HEK293T (cell line): Measurements from ENCODE around the gene SAA2.

Experiments
- CTCF ChIA-PET: fragments of 350-600 bp; formaldehyde crosslinking; extraction: SDS; loops from one replicate; lab custom pipeline; 2021; ENCODE audit warnings: antibody characterized with exemption, inconsistent platforms; lab: Yijun Ruan, JAX
- POLR2A ChIA-PET: fragments of 350-600 bp; formaldehyde crosslinking; extraction: SDS; loops from one replicate; lab custom pipeline; 2020; ENCODE audit warnings: antibody characterized with exemption, inconsistent platforms; lab: Yijun Ruan, JAX
- DNase-seq: peaks from one replicate; pipeline ENCODE4 v3.0.0; 2012; ENCODE audit warnings: mixed read lengths; ENCODE audit errors: extremely low spot score
- ARNT ChIP-seq: fragments of 450-650 bp; IDR thresholded peaks from 2 replicates; pipeline ENCODE4 v1.6.1; 2017; ENCODE audit warnings: mild to moderate bottlenecking
- BHLHE40 ChIP-seq: fragments of 450-650 bp; IDR thresholded peaks from 2 replicates; pipeline ENCODE4 v1.6.1; 2016; ENCODE audit warnings: mild to moderate bottlenecking, moderate library complexity, borderline replicate concordance
- CTBP1 ChIP-seq: fragments of 450-650 bp; IDR thresholded peaks from 2 replicates; pipeline ENCODE4 v1.6.1; 2016; ENCODE audit warnings: borderline replicate concordance
- ELF4 ChIP-seq: fragments of 450-650 bp; IDR thresholded peaks from 2 replicates; pipeline ENCODE4 v1.6.1; 2017; ENCODE audit warnings: antibody characterized with exemption
- FOXA1 ChIP-seq: fragments of 450-650 bp; IDR thresholded peaks from 2 replicates; pipeline ENCODE4 v1.6.1; 2016; ENCODE audit warnings: mild to moderate bottlenecking
- FOXK2 ChIP-seq: fragments of 450-650 bp; IDR thresholded peaks from 2 replicates; pipeline ENCODE4 v1.6.1; 2016; ENCODE audit warnings: mild to moderate bottlenecking
- FOXM1 ChIP-seq: fragments of 450-650 bp; IDR thresholded peaks from 2 replicates; pipeline ENCODE4 v1.6.1; 2017; ENCODE audit warnings: mild to moderate bottlenecking, borderline replicate concordance
- HDGF ChIP-seq: fragments of 450-650 bp; IDR thresholded peaks from 2 replicates; pipeline ENCODE4 v1.6.1; 2017; ENCODE audit warnings: antibody characterized with exemption, borderline replicate concordance
- L3MBTL2 ChIP-seq: fragments of 450-650 bp; conservative IDR thresholded peaks from 2 replicates; pipeline ENCODE4 v1.6.1; 2016; ENCODE audit warnings: mild to moderate bottlenecking
- LEF1 ChIP-seq: fragments of 450-650 bp; IDR thresholded peaks from 2 replicates; pipeline ENCODE4 v1.6.1; 2017; ENCODE audit warnings: mild to moderate bottlenecking, borderline replicate concordance
- NFRKB ChIP-seq: fragments of 450-650 bp; IDR thresholded peaks from 2 replicates; pipeline ENCODE4 v1.6.1; 2016; ENCODE audit warnings: mild to moderate bottlenecking, moderate library complexity
- PKNOX1 ChIP-seq: fragments of 450-650 bp; IDR thresholded peaks from 2 replicates; pipeline ENCODE4 v1.6.1; 2016
- SP1 ChIP-seq: fragments of 450-650 bp; IDR thresholded peaks from 2 replicates; pipeline ENCODE4 v1.6.1; 2017
- SUZ12 ChIP-seq: fragments of 450-650 bp; IDR thresholded peaks from 2 replicates; pipeline ENCODE4 v1.6.1; 2016; ENCODE audit warnings: mild to moderate bottlenecking
- TARDBP ChIP-seq: fragments of 450-650 bp; IDR thresholded peaks from 2 replicates; pipeline ENCODE4 v1.6.1; 2016
- ZNF384 ChIP-seq: fragments of 450-650 bp; IDR thresholded peaks from 2 replicates; pipeline ENCODE4 v1.6.1; 2016

Gene SAA2

GRCh38 chr11:18223591-18224387, 24.7 kb downstream of the SAA2 start:
- no peak for DNase-seq
- TF ChIP-seq PKNOX1 = no peak
- TF ChIP-seq SP1 = no peak
- TF ChIP-seq SUZ12 = no peak
- TF ChIP-seq ZNF384 = no peak
- no peak for TF ChIP-seq TARDBP
- TF ChIP-seq CTBP1 = no peak
- TF ChIP-seq ARNT = no peak
- no peak for TF ChIP-seq FOXA1
- TF ChIP-seq HDGF = no peak
- no peak for TF ChIP-seq FOXM1
- no peak for TF ChIP-seq LEF1
- no peak for TF ChIP-seq L3MBTL2
- TF ChIP-seq ELF4 = no peak
- no peak for TF ChIP-seq NFRKB
- no peak for TF ChIP-seq BHLHE40
- ChIA-PET POLR2A (no interaction called here), CTCF (no interaction called here)

GRCh38 chr11:18222814-18223421, 25.6 kb downstream of the SAA2 start:
- ChIA-PET CTCF (no interaction called here), POLR2A (no interaction called here)
- DNase-seq = no peak
- TF ChIP-seq NFRKB = no peak
- no peak for TF ChIP-seq BHLHE40
- TF ChIP-seq ELF4 = no peak
- no peak for TF ChIP-seq ARNT
- TF ChIP-seq PKNOX1 = no peak
- no peak for TF ChIP-seq LEF1
- no peak for TF ChIP-seq L3MBTL2
- TF ChIP-seq SUZ12 = no peak
- no peak for TF ChIP-seq SP1
- no peak for TF ChIP-seq FOXA1
- no peak for TF ChIP-seq CTBP1
- no peak for TF ChIP-seq ZNF384
- no peak for TF ChIP-seq HDGF
- TF ChIP-seq TARDBP = no peak
- no peak for TF ChIP-seq FOXK2
- TF ChIP-seq FOXM1 = no peak

GRCh38 chr11:18221274-18221876, 27.1 kb downstream of the SAA2 start:
- CTCF ChIA-PET = no interaction called here
- TF ChIP-seq ARNT (no peak), L3MBTL2 (no peak), PKNOX1 (no peak), NFRKB (no peak), LEF1 (no peak), SP1 (no peak), CTBP1 (no peak), FOXK2 (no peak), BHLHE40 (no peak), HDGF (no peak), ZNF384 (no peak), ELF4 (no peak), FOXA1 (no peak), TARDBP (no peak), FOXM1 (no peak), SUZ12 (no peak)
- POLR2A ChIA-PET = no interaction called here
- no peak for DNase-seq

- no peak for DNase-seq
- CTCF ChIA-PET = no interaction called here
- POLR2A ChIA-PET = no interaction called here
- TF ChIP-seq NFRKB = no peak
- no peak for TF ChIP-seq FOXK2
- no peak for TF ChIP-seq FOXM1
- TF ChIP-seq LEF1 = no peak
- TF ChIP-seq L3MBTL2 = no peak
- TF ChIP-seq ARNT = no peak
- no peak for TF ChIP-seq SP1
- TF ChIP-seq TARDBP = no peak
- TF ChIP-seq SUZ12 = no peak
- TF ChIP-seq CTBP1 = no peak
- no peak for TF ChIP-seq HDGF
- TF ChIP-seq ZNF384 = no peak
- TF ChIP-seq PKNOX1 = no peak
- no peak for TF ChIP-seq BHLHE40
- no peak for TF ChIP-seq FOXA1
- TF ChIP-seq ELF4 = no peak
Observed at GRCh38 chr11:18209058-18209457, 39.4 kb downstream of the SAA2 start.
